ENCODE measurements around the gene ISM1. TPM values are rescaled to one million over a fixed set of nuclear protein-coding genes. Genes with fewer than 3 reads are reported as not detected.

ISM1 gene
- total and polyA plus RNA-seq, 12 donors: 0.54 to 1.7 (median 1.0) TPM

GRCh38 chr20:13200767-13201500 is 20.1 kb upstream of the ISM1 start:
- intact Hi-C loops (cut with DNase I): no loop called here
- WGBS, 2 donors: 42 to 58% methylated on average over 5 of the region's 5 CpGs

GRCh38 chr20:13202565-13202964 is 18.5 kb upstream of the ISM1 start:
- DNase-seq: no peak
- no peak for TF ChIP-seq CTCF (IDR thresholded peaks at IDR 0.05)
- Histone ChIP-seq H3K27ac (no peak overlapping the region), H3K36me3 (no peaks in the 10 kb centered on the region), H3K9me3 (no peaks in the 10 kb centered on the region), H3K4me1 (no peaks in the 10 kb centered on the region), H3K27me3 (peaks cover 0 to 4% (median 0%) of the 10 kb centered on the region in 7 donors), H3K4me3 (no peak overlapping the region)
- no peak for ATAC-seq
- 79 to 80% methylated on average over 6 of the region's 6 CpGs for WGBS, 2 donors
- intact Hi-C loops (cut with DNase I): no loop called here

More at GRCh38 chr20:13200767-13201500, 20.1 kb upstream of the ISM1 start:
- Histone ChIP-seq H3K4me3 (no peak overlapping the region), H3K36me3 (no peaks in the 10 kb centered on the region), H3K9me3 (no peaks in the 10 kb centered on the region), H3K4me1 (no peaks in the 10 kb centered on the region), H3K27me3 (peaks cover 0 to 4% (median 0%) of the 10 kb centered on the region in 7 donors), H3K27ac (no peak overlapping the region)
- ATAC-seq (no peak), DNase-seq (no peak)
- no peak for TF ChIP-seq CTCF (IDR thresholded peaks at IDR 0.05)

- intact Hi-C loops (cut with DNase I): no loop called here
Observed at GRCh38 chr20:13205425-13205824, 15.6 kb upstream of the ISM1 start.

GRCh38 chr20:13205848-13206434 is 15.1 kb upstream of the ISM1 start:
- no peaks in the 10 kb centered on the region for H3K27me3 ChIP-seq
- ATAC-seq (no peak), DNase-seq (no peak)
- no peaks in the 10 kb centered on the region for H3K36me3 ChIP-seq
- H3K9me3 ChIP-seq: no peaks in the 10 kb centered on the region
- H3K4me1 ChIP-seq: no peaks in the 10 kb centered on the region
- H3K4me3 ChIP-seq: no peak overlapping the region
- intact Hi-C loops (cut with DNase I): no loop called here
- H3K27ac ChIP-seq: no peak overlapping the region
- 61 to 80% methylated on average over 5 of the region's 5 CpGs for WGBS, 2 donors
- peak in 1 of 9 donors; percentile 10 for TF ChIP-seq CTCF (IDR thresholded peaks at IDR 0.05)

More at GRCh38 chr20:13205425-13205824, 15.6 kb upstream of the ISM1 start:
- WGBS, 2 donors: 76% methylated on average over 4 of the region's 4 CpGs
- no peaks in the 10 kb centered on the region for H3K4me1 ChIP-seq
- DNase-seq: no peak
- no peaks in the 10 kb centered on the region for H3K36me3 ChIP-seq
- H3K9me3 ChIP-seq: no peaks in the 10 kb centered on the region
- ATAC-seq: no peak
- H3K27me3 ChIP-seq: no peaks in the 10 kb centered on the region
- H3K4me3 ChIP-seq: no peak overlapping the region
- no peak for TF ChIP-seq CTCF (IDR thresholded peaks at IDR 0.05)
- H3K27ac ChIP-seq: no peak overlapping the region
